ENCODE results near the gene THSD7B. TPM values are rescaled to one million over a fixed set of nuclear protein-coding genes. Genes with fewer than 3 reads are reported as not detected.

THSD7B gene
- total RNA-seq, 5 donors from 2014 or later (not counting 1 experiment from before 2014, with no cell fraction given) = not detected

DNA sequence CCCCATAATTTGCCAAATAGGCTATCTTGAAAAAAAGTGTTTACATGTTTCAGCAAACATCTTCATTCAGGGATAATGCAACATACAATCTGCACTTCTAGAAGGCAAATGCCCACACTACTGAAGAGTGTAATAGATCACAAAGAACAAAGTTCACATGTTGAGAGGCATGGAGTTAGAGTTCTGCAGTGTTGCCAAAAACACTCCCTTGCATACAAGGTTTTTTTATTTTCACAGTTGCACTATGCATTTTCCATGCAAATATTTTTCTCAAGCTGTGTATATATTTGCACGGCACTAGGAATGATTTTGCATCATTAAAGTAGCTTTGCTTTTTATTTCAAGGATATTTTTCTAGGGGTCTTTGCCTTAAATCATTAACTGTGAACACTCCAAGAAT lies 409.9 kb downstream of the THSD7B start:
- no peak overlapping the region for H3K27ac ChIP-seq (ENCODE audit: low read length)
- no peaks in the 10 kb centered on the region for H3K9me3 ChIP-seq
- ATAC-seq (replicated peaks in 1 of 4) = no peak
- ChIA-PET POLR2A (no interaction called here), CTCF (no interaction called here)
- H3K27ac Mint-ChIP-seq = no peak overlapping the region
- H3K36me3 ChIP-seq (ENCODE audit: control insufficient read depth in 2 of 2, extremely low read depth in 1 of 2, insufficient read depth in 1 of 2, low read length in 1 of 2) = no peaks in the 10 kb centered on the region
- WGBS (ENCODE audit: insufficient coverage) = no CpG with 5 or more reads among the region's 1 CpG
- DNase-seq = no peak
- H3K27me3 Mint-ChIP-seq = no peaks in the 10 kb centered on the region
- peaks cover 0 to 11% (median 0%) of the 10 kb centered on the region in 3 donors for H3K9me3 Mint-ChIP-seq
- H3K36me3 Mint-ChIP-seq = no peaks in the 10 kb centered on the region
- H3K27me3 ChIP-seq (replicated peaks in 1 of 2; ENCODE audit: control insufficient read depth in 2 of 2, extremely low read depth in 1 of 2, insufficient read depth in 2 of 2, low read length in 1 of 2) = no peaks in the 10 kb centered on the region
- H3K4me1 Mint-ChIP-seq = no peaks in the 10 kb centered on the region
- no peaks in the 10 kb centered on the region for H3K4me1 ChIP-seq (ENCODE audit: control insufficient read depth in 1 of 2, extremely low read depth in 1 of 2, insufficient read depth in 2 of 2, low read length in 2 of 2)
- H3K4me3 ChIP-seq (ENCODE audit: control insufficient read depth in 1 of 2, extremely low read depth in 1 of 2, low read length in 1 of 2) = no peak overlapping the region
- H3K4me3 Mint-ChIP-seq = no peak overlapping the region

DNA sequence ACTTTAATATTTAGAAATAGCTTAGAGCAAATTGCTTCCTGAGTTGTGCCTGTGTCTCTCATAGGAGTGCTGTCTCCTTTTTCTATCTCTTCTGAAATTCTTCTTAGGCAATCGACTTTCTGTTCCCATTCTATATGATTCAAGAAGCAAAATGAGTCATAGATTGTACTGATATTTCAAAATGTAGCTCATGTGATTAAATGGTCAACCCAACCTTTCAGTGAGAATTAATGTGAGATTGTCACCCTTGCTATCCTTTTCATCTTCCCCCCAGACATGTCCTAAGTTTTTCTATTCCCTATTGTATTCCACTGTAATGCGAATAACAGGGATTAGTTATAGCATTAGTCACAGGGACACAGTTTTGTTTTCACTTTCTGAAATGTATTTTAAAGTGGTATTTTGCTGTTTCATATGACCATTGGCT lies 413.6 kb downstream of the THSD7B start:
- Histone ChIP-seq H3K4me3 (ENCODE audit: control insufficient read depth in 1 of 2, extremely low read depth in 1 of 2, low read length in 1 of 2) (no peak overlapping the region), H3K36me3 (ENCODE audit: control insufficient read depth in 2 of 2, extremely low read depth in 1 of 2, insufficient read depth in 1 of 2, low read length in 1 of 2) (no peaks in the 10 kb centered on the region), H3K9me3 (no peaks in the 10 kb centered on the region), H3K27ac (ENCODE audit: low read length) (no peak overlapping the region), H3K4me1 (ENCODE audit: control insufficient read depth in 1 of 2, extremely low read depth in 1 of 2, insufficient read depth in 2 of 2, low read length in 2 of 2) (no peaks in the 10 kb centered on the region), H3K27me3 (replicated peaks in 1 of 2; ENCODE audit: control insufficient read depth in 2 of 2, extremely low read depth in 1 of 2, insufficient read depth in 2 of 2, low read length in 1 of 2) (no peaks in the 10 kb centered on the region)
- Mint-ChIP-seq H3K27ac (no peak overlapping the region), H3K4me1 (no peaks in the 10 kb centered on the region), H3K36me3 (no peaks in the 10 kb centered on the region), H3K4me3 (no peak overlapping the region), H3K9me3 (peaks cover 0 to 7% (median 0%) of the 10 kb centered on the region in 3 donors), H3K27me3 (no peaks in the 10 kb centered on the region)
- ChIA-PET CTCF (no interaction called here), POLR2A (no interaction called here)
- DNase-seq (no peak), ATAC-seq (replicated peaks in 1 of 4) (no peak)
- no CpG with 5 or more reads among the region's 2 CpGs for WGBS (ENCODE audit: insufficient coverage)

DNA sequence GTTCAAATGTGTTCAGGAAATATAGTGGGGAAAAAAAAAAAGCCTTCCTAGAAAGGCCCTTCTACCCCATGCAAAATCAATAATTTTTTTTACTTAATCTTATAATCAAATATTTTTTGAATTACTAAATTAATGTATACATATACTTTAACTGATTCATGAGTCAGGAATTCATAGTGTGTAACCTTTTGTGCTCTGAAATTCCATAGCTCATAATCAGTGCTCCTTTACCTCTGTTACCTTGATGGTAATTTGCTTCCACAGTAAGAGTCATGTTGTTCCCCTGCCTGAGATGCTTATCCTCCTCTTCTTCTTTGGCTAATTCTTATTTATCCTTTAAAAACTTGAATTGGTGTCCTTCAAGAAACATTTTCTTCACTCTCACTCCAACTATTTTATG lies 414.2 kb downstream of the THSD7B start:
- Mint-ChIP-seq H3K4me3 (no peak overlapping the region), H3K27ac (no peak overlapping the region), H3K36me3 (no peaks in the 10 kb centered on the region), H3K27me3 (no peaks in the 10 kb centered on the region), H3K4me1 (no peaks in the 10 kb centered on the region), H3K9me3 (peaks cover 0 to 7% (median 0%) of the 10 kb centered on the region in 3 donors)
- POLR2A ChIA-PET = no interaction called here
- no peak overlapping the region for H3K27ac ChIP-seq (ENCODE audit: low read length)
- H3K36me3 ChIP-seq (ENCODE audit: control insufficient read depth in 2 of 2, extremely low read depth in 1 of 2, insufficient read depth in 1 of 2, low read length in 1 of 2) = no peaks in the 10 kb centered on the region
- DNase-seq = no peak
- no peaks in the 10 kb centered on the region for H3K9me3 ChIP-seq
- ATAC-seq (replicated peaks in 1 of 4) = no peak
- CTCF ChIA-PET = no interaction called here
- H3K4me1 ChIP-seq (ENCODE audit: control insufficient read depth in 1 of 2, extremely low read depth in 1 of 2, insufficient read depth in 2 of 2, low read length in 2 of 2) = no peaks in the 10 kb centered on the region
- no peak overlapping the region for H3K4me3 ChIP-seq (ENCODE audit: control insufficient read depth in 1 of 2, extremely low read depth in 1 of 2, low read length in 1 of 2)
- H3K27me3 ChIP-seq (replicated peaks in 1 of 2; ENCODE audit: control insufficient read depth in 2 of 2, extremely low read depth in 1 of 2, insufficient read depth in 2 of 2, low read length in 1 of 2) = no peaks in the 10 kb centered on the region

- Mint-ChIP-seq H3K27me3 (no peaks in the 10 kb centered on the region), H3K4me1 (no peaks in the 10 kb centered on the region), H3K27ac (no peak overlapping the region), H3K4me3 (no peak overlapping the region), H3K9me3 (peaks cover 0 to 4% (median 0%) of the 10 kb centered on the region in 3 donors), H3K36me3 (no peaks in the 10 kb centered on the region)
- no peak for ATAC-seq (replicated peaks in 1 of 4)
- Histone ChIP-seq H3K27ac (ENCODE audit: low read length) (no peak overlapping the region), H3K9me3 (no peaks in the 10 kb centered on the region), H3K4me3 (ENCODE audit: control insufficient read depth in 1 of 2, extremely low read depth in 1 of 2, low read length in 1 of 2) (no peak overlapping the region), H3K4me1 (ENCODE audit: control insufficient read depth in 1 of 2, extremely low read depth in 1 of 2, insufficient read depth in 2 of 2, low read length in 2 of 2) (no peaks in the 10 kb centered on the region), H3K27me3 (replicated peaks in 1 of 2; ENCODE audit: control insufficient read depth in 2 of 2, extremely low read depth in 1 of 2, insufficient read depth in 2 of 2, low read length in 1 of 2) (no peaks in the 10 kb centered on the region), H3K36me3 (ENCODE audit: control insufficient read depth in 2 of 2, extremely low read depth in 1 of 2, insufficient read depth in 1 of 2, low read length in 1 of 2) (no peaks in the 10 kb centered on the region)
- ChIA-PET CTCF (no interaction called here), POLR2A (no interaction called here)
- no peak for DNase-seq
- WGBS (ENCODE audit: insufficient coverage) = 60% methylated on average over 1 of the region's 2 CpGs
Measured at GRCh38 chr2:137180012-137180411, 414.7 kb downstream of the THSD7B start.

DNA sequence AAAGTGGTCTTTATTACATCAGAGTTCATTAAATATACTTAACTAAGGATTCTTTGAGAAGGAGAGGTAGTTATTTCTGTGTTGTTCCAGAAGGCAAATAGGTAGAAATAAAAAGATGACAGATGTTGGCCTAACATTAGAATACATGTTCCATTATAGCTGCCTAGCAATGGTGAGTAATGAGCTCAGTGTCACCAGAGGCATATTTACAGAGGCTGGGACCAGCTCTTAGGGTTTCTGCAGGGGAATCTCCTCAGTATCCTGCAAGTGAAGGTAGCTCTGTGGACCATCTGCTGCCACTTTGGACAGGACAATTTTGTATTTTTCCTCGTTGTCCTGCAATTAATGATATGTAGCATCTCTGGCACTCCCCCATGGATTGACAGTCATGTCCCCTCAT lies 416.0 kb downstream of the THSD7B start:
- Mint-ChIP-seq H3K36me3 (no peaks in the 10 kb centered on the region), H3K4me1 (no peaks in the 10 kb centered on the region), H3K27me3 (no peaks in the 10 kb centered on the region), H3K4me3 (no peak overlapping the region), H3K9me3 (peaks cover 0 to 9% (median 7%) of the 10 kb centered on the region in 3 donors), H3K27ac (no peak overlapping the region)
- no peaks in the 10 kb centered on the region for H3K36me3 ChIP-seq (ENCODE audit: control insufficient read depth in 2 of 2, extremely low read depth in 1 of 2, insufficient read depth in 1 of 2, low read length in 1 of 2)
- DNase-seq (no peak), ATAC-seq (replicated peaks in 1 of 4) (no peak)
- 40% methylated on average over 1 of the region's 1 CpG for WGBS (ENCODE audit: insufficient coverage)
- no peaks in the 10 kb centered on the region for H3K9me3 ChIP-seq
- H3K27me3 ChIP-seq (replicated peaks in 1 of 2; ENCODE audit: control insufficient read depth in 2 of 2, extremely low read depth in 1 of 2, insufficient read depth in 2 of 2, low read length in 1 of 2) = no peaks in the 10 kb centered on the region
- ChIA-PET POLR2A (no interaction called here), CTCF (no interaction called here)
- H3K4me1 ChIP-seq (ENCODE audit: control insufficient read depth in 1 of 2, extremely low read depth in 1 of 2, insufficient read depth in 2 of 2, low read length in 2 of 2) = no peaks in the 10 kb centered on the region
- H3K27ac ChIP-seq (ENCODE audit: low read length) = no peak overlapping the region
- H3K4me3 ChIP-seq (ENCODE audit: control insufficient read depth in 1 of 2, extremely low read depth in 1 of 2, low read length in 1 of 2) = no peak overlapping the region

GRCh38 chr2:137182071-137182470 lies 416.7 kb downstream of the THSD7B start:
- H3K4me3 Mint-ChIP-seq = no peak overlapping the region
- H3K36me3 Mint-ChIP-seq = no peaks in the 10 kb centered on the region
- Histone ChIP-seq H3K36me3 (ENCODE audit: control insufficient read depth in 2 of 2, extremely low read depth in 1 of 2, insufficient read depth in 1 of 2, low read length in 1 of 2) (no peaks in the 10 kb centered on the region), H3K4me3 (ENCODE audit: control insufficient read depth in 1 of 2, extremely low read depth in 1 of 2, low read length in 1 of 2) (no peak overlapping the region), H3K27me3 (replicated peaks in 1 of 2; ENCODE audit: control insufficient read depth in 2 of 2, extremely low read depth in 1 of 2, insufficient read depth in 2 of 2, low read length in 1 of 2) (no peaks in the 10 kb centered on the region), H3K27ac (ENCODE audit: low read length) (no peak overlapping the region), H3K9me3 (no peaks in the 10 kb centered on the region), H3K4me1 (ENCODE audit: control insufficient read depth in 1 of 2, extremely low read depth in 1 of 2, insufficient read depth in 2 of 2, low read length in 2 of 2) (no peaks in the 10 kb centered on the region)
- H3K4me1 Mint-ChIP-seq = no peaks in the 10 kb centered on the region
- DNase-seq (no peak), ATAC-seq (replicated peaks in 1 of 4) (no peak)
- peaks cover 0 to 9% (median 9%) of the 10 kb centered on the region in 3 donors for H3K9me3 Mint-ChIP-seq
- WGBS (ENCODE audit: insufficient coverage) = no CpG with 5 or more reads among the region's 3 CpGs
- CTCF ChIA-PET = no interaction called here
- H3K27me3 Mint-ChIP-seq = no peaks in the 10 kb centered on the region
- no peak overlapping the region for H3K27ac Mint-ChIP-seq
- POLR2A ChIA-PET = no interaction called here

DNA sequence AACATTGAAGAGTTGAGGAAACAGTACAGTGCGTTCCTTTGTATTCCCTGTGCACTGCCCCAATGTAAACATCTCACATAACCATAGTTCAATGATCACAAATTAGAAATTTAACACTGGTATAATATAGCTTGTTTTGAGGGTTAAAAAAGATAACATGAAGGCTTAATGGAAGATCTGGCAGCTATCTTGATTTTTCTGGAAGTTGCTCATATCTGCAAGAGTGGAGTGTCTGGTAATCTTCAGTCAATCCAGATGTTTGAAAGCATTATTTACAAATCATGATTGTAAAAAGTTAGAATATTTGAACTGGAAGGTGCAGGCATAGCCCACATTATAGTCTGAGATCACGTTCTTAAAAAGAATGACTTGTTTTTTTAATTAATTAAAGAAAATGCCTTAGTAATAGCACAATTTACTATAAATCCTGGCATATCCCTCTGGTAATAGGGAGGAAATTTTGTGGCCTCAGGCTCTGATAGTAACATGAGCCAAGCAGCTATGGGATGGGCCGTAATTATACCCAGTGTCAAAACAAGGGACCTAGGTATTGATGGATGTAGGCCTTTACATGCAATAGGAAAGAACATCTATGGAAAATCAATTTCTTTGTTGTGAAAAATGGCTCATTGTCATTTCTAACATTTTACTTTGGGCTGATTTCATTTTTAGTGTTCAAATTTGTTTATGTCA lies 418.0 kb downstream of the THSD7B start:
- Histone ChIP-seq H3K27ac (ENCODE audit: low read length) (no peak overlapping the region), H3K36me3 (ENCODE audit: control insufficient read depth in 2 of 2, extremely low read depth in 1 of 2, insufficient read depth in 1 of 2, low read length in 1 of 2) (no peaks in the 10 kb centered on the region), H3K4me3 (ENCODE audit: control insufficient read depth in 1 of 2, extremely low read depth in 1 of 2, low read length in 1 of 2) (no peak overlapping the region), H3K9me3 (no peaks in the 10 kb centered on the region), H3K27me3 (replicated peaks in 1 of 2; ENCODE audit: control insufficient read depth in 2 of 2, extremely low read depth in 1 of 2, insufficient read depth in 2 of 2, low read length in 1 of 2) (no peaks in the 10 kb centered on the region), H3K4me1 (ENCODE audit: control insufficient read depth in 1 of 2, extremely low read depth in 1 of 2, insufficient read depth in 2 of 2, low read length in 2 of 2) (no peaks in the 10 kb centered on the region)
- H3K4me1 Mint-ChIP-seq = no peaks in the 10 kb centered on the region
- no peaks in the 10 kb centered on the region for H3K27me3 Mint-ChIP-seq
- peaks cover 0 to 9% (median 6%) of the 10 kb centered on the region in 3 donors for H3K9me3 Mint-ChIP-seq
- H3K4me3 Mint-ChIP-seq = no peak overlapping the region
- no peak for DNase-seq
- no peak overlapping the region for H3K27ac Mint-ChIP-seq
- WGBS (ENCODE audit: insufficient coverage) = no CpG with 5 or more reads among the region's 3 CpGs
- CTCF ChIA-PET = no interaction called here
- ATAC-seq (replicated peaks in 1 of 4) = no peak
- no peaks in the 10 kb centered on the region for H3K36me3 Mint-ChIP-seq
- POLR2A ChIA-PET = no interaction called here
